Suppressor macrophage treated with lipopolysaccharide for 1 hour (primary cell): ENCODE results near the gene CHCHD2.
"Not testable (repeated sequence)": the region's sequence is repeated elsewhere in the genome, so short reads cannot be mapped to it uniquely, and the experiment has no call there.

Experiments
- DNase-seq, 3 donors: peaks; one replicate each; pipeline ENCODE4 v3.0.0-alpha.2; 2020 to 2022

CHCHD2 gene

DNA sequence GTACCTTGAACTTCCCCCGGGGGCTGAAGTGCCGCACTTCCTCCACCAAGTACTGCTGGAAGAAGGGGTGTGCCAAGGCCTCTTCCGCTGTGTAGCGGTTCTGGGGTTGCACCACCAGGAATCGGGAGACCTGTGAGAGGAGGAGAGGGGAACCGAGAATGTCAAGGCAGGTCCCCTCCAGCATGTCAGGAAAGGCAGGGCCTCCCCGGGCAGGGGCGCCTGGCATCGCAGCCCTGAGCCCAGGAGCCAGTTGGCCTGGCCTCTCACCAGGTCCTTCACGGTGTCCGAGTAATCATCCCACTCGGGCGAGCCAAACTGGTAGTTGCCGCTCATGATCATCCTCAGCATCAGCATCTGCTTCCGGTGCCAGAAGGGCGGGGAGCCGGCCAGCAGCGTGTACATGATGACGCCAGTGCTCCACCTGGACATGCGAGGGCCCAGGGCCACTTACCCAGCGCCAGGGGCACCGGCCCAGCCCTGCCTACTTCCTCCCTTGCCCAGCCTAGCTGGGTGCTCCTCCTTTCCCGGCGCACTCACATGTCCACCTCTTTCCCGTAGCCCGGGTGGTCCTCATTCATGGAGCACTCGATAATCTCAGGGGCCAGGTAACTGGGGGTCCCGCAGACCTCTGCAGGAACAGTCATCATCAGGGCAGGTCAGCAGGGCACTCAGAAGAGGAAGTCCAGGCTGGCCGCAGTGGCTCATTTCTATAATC lies 24.5 kb downstream of the CHCHD2 start:
- DNase-seq: no peak

DNA sequence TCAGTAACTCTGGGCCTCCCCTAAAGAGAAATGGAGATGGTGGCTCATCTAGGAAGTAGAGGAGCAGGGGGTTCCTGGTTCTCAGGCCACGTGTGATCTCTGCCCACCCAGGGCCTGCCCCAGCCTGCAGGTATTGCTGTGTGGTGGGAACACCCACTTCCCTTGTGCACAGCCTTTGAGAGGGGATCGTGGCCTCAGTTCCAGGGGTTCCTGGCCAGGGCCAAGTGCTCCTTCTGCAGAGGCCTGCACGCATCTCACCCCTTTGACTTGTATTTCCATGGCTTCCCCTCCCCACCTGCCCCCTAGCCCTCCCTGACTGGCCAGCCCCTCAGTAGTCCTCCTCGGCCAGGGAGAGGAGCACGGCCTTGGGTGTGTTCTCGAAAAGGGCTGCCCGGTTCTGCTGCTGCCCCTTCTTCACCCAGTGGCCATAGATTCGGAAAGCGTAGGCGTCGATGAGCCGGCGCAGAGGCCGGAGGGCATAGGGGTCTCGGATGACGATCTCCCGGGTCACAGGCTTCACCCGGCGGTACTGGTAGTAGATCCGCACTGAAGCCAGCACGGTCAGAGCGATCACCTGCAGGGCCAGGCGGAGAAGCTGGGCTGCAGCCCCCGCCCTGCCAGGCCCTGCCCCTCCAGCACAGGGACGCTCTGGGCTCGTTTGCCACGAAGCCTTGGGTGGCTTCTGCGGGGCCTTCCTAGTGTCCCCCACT lies 25.4 kb downstream of the CHCHD2 start:
- not testable (repeated sequence) for DNase-seq

DNA sequence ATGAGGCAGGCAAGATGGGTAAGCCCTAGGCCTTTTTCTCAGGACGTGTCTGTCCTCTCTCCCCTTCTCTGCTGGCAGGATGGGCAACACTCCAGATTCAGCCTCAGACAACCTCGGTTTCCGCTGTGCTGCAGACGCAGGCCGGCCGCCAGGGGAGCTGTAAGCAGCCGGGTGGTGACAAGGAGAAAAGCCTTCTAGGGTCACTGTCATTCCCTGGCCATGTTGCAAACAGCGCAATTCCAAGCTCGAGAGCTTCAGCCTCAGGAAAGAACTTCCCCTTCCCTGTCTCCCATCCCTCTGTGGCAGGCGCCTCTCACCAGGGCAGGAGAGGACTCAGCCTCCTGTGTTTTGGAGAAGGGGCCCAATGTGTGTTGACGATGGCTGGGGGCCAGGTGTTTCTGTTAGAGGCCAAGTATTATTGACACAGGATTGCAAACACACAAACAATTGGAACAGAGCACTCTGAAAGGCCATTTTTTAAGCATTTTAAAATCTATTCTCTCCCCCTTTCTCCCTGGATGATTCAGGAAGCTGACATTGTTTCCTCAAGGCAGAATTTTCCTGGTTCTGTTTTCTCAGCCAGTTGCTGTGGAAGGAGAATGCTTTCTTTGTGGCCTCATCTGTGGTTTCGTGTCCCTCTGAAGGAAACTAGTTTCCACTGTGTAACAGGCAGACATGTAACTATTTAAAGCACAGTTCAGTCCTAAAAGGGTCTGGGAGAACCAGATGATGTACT lies 26.7 kb downstream of the CHCHD2 start:
- DNase-seq: no peak

DNA sequence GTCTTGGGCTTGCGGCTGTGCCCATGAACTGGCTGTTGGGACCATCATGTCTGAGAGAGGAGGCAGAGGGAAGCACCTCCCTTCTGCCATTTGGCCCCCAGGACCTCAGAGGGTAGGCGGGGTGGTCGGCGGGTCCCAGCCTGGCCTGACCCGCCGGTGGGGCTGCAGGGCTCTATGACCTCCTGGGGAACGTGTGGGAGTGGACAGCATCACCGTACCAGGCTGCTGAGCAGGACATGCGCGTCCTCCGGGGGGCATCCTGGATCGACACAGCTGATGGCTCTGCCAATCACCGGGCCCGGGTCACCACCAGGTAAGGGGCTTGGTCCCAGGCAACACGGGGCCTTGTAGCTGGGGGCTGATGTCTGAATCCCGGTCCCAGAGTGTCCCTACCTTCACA lies 28.1 kb downstream of the CHCHD2 start:
- no peak for DNase-seq

DNA sequence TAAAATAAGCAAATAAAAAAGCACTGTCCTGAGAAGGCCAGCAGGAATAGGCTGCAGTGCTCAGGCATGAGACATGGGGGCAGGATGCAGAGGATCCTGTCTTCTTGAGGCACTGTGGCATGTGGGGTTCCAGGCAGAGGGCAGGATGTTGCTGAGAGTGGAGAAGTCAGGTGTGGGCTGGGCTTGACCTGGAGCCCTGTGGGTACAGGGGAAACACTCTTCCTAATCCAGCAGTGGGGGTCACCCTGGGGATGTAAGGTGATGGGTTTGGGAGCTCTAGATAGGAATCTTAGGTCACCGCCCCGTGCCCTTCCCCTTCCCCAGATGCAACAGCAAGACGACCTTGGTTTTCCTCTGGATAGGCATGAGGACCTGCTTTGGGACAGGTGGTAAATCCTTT lies 28.6 kb downstream of the CHCHD2 start:
- no peak for DNase-seq

DNA sequence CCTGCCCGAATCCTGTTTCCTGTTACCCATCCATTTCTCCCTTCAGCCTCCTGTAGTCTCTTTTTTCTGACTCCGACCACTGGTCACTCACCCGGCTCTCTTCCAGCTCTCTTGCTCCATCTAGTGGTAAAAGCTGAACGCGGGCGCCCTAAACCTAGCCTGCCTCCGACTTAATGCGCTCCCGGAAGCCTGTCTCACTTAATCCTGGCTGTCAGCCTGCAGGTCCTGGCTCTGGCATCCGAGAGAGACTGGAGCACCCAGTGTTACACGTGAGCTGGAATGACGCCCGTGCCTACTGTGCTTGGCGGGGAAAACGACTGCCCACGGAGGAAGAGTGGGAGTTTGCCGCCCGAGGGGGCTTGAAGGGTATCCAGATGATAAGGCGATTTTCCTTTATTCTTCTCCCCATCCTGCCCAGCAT lies 31.9 kb downstream of the CHCHD2 start:
- DNase-seq: peak; percentile 77 to 90 (median 85)

DNA sequence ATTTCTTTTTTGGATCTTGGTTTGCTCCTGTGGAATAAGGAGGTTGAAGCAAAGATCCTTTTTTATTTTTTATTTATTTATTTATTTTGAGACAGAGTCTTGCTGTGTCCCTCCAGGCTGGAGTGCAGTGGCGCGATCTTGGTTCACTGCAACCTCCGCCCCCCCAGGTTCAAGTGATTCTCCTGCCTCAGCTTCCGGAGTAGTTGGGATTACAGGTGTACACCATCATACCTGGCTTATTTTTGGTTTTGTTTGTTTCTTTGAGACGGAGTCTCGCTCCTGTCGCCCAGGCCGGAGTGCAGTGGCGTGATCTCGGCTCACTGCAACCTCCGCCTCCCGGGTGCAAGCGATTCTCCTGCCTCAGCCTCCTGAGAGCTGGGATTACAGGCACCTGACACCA lies 39.9 kb downstream of the CHCHD2 start:
- DNase-seq: not testable (repeated sequence)

DNA sequence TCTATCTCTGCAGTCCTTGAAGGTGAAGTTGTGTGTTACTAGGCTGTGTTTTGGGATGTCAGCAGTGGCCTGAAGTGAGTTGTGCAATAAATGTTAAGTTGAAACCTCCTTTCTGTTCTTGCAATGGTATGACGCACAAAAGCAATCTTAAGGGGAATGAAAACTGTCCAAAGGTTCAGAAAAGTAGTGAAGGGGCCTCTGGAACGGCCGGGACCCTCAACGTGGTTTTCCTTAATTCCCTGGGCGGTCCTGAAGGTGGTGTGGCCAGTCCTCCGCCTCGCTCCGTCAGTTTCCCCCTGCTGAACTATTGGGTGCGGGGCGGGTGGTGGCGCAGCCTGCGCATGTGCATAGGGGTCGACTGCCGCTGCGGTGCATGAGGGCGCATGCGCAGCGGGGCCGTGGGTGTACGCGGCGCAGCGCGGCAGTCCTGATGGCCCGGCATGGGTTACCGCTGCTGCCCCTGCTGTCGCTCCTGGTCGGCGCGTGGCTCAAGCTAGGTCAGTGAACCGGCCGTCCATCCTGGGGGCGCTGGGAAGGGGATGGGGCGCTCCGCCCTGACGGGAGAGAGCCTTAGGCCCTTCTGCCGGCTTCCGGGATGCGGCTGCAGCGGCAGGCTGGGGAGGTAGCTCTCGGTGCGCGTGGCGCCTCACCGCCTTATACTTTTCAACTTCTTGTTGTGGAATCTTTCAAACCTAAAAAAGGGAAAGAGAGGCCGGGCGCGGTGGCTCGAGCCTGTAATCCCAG lies 42.2 kb downstream of the CHCHD2 start, which contains the start of gene SUMF2:
SUMF2 (plus strand) TSS at position 405 of the 744 bp plus-strand sequence; CDS start at position 431, 26 bp downstream.
- DNase-seq: peak; percentile 94 to 98 (median 96)

DNA sequence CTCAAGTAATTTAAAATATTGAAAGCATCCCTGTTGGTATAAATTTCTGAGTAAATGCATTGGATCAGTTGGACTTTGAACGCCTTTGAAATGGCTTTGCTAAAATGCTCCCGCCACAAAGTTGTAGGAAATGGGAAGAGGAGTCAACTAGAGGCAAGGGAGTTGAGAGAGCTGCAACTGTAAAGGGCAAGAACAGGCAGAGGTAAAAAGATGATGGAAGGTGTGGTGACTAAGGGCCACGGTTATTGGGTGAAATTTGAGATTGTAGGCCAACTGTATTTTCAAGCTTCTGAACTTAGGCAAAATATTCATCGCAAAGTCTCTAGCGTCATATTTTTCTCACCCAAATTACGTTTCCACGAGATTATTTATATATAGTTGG lies 42.8 kb downstream of the CHCHD2 start:
- no peak for DNase-seq

DNA sequence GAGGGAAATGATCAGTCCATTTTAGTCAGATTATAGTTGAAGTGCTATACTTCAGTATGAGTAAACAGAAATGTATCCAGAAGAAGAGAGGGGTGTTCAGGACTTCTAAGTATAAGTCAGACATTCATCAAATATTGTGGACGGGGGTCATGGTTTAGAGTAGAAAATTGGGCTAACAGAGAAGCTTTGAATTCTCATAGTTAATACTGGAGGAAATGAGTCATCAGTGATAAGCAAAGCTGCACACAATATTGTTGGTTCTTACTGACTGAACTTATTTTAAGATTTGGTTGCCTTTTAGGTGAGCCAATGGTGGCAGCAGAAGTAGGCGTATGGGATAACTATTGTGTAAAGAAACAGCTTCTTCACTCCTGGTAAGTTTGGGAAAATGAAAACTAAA lies 43.9 kb downstream of the CHCHD2 start:
- no peak for DNase-seq

DNA sequence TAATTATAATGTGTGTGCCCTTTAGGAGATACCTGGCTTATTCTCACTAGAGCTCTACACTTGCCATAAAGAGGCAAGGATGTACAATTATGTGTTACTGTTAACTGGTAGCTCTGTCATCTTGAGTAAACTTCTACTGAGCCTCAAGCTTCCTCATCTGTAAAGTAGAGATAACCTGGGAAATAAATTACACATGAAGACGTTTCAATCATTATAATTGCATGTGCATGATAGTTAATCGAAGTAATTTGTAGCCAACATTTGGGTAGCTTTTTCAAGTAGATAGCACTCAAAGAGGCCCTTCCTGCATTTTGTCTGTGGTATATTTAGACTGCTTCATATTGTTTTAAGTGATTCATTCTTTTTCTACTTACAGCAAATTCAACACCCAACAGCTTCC lies 52.3 kb downstream of the CHCHD2 start:
- DNase-seq: no peak

DNA sequence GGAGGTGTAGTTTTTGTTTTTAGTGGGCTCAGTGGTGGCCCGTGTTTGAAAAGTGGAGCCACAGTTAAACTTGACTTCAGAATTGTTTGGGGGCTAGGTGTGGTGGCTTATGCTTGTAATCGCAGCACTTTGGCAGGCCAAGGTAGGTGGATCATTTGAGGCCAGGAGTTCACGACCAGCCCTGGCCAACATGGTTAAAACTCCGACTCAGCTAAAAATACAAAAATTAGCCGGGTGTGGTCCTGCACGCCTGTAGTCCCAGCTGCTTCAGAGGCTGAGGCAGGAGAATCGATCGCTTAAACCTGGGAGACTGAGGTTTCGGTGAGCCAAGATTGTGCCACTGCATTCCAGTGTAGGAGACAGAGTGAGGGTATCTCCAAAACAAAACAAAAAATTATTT lies 52.9 kb downstream of the CHCHD2 start:
- no peak for DNase-seq
